ENCODE data around the gene ENPP7.

ENPP7 gene

GRCh38 chr17:79681628-79682261 is 49.0 kb upstream of the ENPP7 start:
- no peak overlapping the region for H3K27ac ChIP-seq (ENCODE audit: extremely low read depth, low read depth, low read length)
- H3K9me3 ChIP-seq (ENCODE audit: control insufficient read depth, insufficient read depth, low read depth, low read length): no peaks in the 10 kb centered on the region
- peak; percentile 64 for TF ChIP-seq PRDM1 (tag by site-specific recombination; IDR thresholded peaks at IDR 0.05)
- TF ChIP-seq SCRT2 (tag by site-specific recombination; IDR thresholded peaks at IDR 0.05): 0 out of 2 replicates have a peak, but pooled peaks have one; percentile 13
- TF ChIP-seq ZBTB26 (tag by site-specific recombination; optimal IDR thresholded peaks at IDR 0.05): no peak
- TF ChIP-seq ZNF76 (tag by site-specific recombination; IDR thresholded peaks at IDR 0.05; ENCODE audit: borderline replicate concordance, low read depth): no peak
- TF ChIP-seq ZNF248 (tag by site-specific recombination; IDR thresholded peaks at IDR 0.05): 0 out of 2 replicates have a peak, but pooled peaks have one; percentile 35
- TF ChIP-seq ZNF792 (tag by site-specific recombination; IDR thresholded peaks at IDR 0.05): no peak
- ChIA-PET POLR2A (no interaction called here), CTCF (interaction anchor here (0.6 to 1.2 kb wide), 4 partner anchors 23 to 401 kb away, joined by 3 to 8 read pairs (median 6); no protein-coding TSS in a partner anchor)
- no peak overlapping the region for H3K4me3 ChIP-seq (ENCODE audit: low read depth, low read length)
- H3K4me1 ChIP-seq (ENCODE audit: control insufficient read depth, insufficient read depth, low read length): no peaks in the 10 kb centered on the region
- no peaks in the 10 kb centered on the region for H3K36me3 ChIP-seq (ENCODE audit: control insufficient read depth in 2 of 2, insufficient read depth in 1 of 2, low read length in 2 of 2)

- ChIA-PET POLR2A (no interaction called here), CTCF (no interaction called here)
- Histone ChIP-seq H3K9me3 (ENCODE audit: control insufficient read depth, insufficient read depth, low read depth, low read length) (no peaks in the 10 kb centered on the region), H3K27ac (ENCODE audit: extremely low read depth, low read depth, low read length) (no peak overlapping the region), H3K36me3 (ENCODE audit: control insufficient read depth in 2 of 2, insufficient read depth in 1 of 2, low read length in 2 of 2) (no peaks in the 10 kb centered on the region), H3K4me3 (ENCODE audit: low read depth, low read length) (no peak overlapping the region), H3K4me1 (ENCODE audit: control insufficient read depth, insufficient read depth, low read length) (no peaks in the 10 kb centered on the region)
- no peak for TF ChIP-seq ZNF560 (tag by site-specific recombination; IDR thresholded peaks at IDR 0.05; ENCODE audit: borderline replicate concordance)
- TF ChIP-seq KLF8 (tag by site-specific recombination; IDR thresholded peaks at IDR 0.05): no peak
- TF ChIP-seq YY1 (tag by site-specific recombination; IDR thresholded peaks at IDR 0.05): no peak
- TF ChIP-seq, protein P1, sequence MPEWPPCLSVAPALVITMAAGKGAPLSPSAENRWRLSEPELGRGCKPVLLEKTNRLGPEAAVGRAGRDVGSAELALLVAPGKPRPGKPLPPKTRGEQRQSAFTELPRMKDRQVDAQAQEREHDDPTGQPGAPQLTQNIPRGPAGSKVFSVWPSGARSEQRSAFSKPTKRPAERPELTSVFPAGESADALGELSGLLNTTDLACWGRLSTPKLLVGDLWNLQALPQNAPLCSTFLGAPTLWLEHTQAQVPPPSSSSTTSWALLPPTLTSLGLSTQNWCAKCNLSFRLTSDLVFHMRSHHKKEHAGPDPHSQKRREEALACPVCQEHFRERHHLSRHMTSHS (tag by site-specific recombination; IDR thresholded peaks at IDR 0.05): no peak
- no peak for TF ChIP-seq ZSCAN30 (tag by site-specific recombination; IDR thresholded peaks at IDR 0.05)
- TF ChIP-seq ZNF830 (tag by site-specific recombination; IDR thresholded peaks at IDR 0.05; ENCODE audit: low read depth): no peak
- no peak for TF ChIP-seq WT1 (tag by site-specific recombination; IDR thresholded peaks at IDR 0.05)
- TF ChIP-seq ZNF114 (tag by site-specific recombination; IDR thresholded peaks at IDR 0.05): no peak
- TF ChIP-seq HOXD13 (CRISPR knock-in tag; IDR thresholded peaks at IDR 0.05; ENCODE audit: borderline replicate concordance): no peak
- TF ChIP-seq ZNF155 (tag by site-specific recombination; IDR thresholded peaks at IDR 0.05): no peak
- no peak for TF ChIP-seq ZNF311 (tag by site-specific recombination; IDR thresholded peaks at IDR 0.05; ENCODE audit: borderline replicate concordance)
- TF ChIP-seq ZBTB7A (tag by site-specific recombination; IDR thresholded peaks at IDR 0.05; ENCODE audit: low read depth): no peak
- TF ChIP-seq, protein P2, sequence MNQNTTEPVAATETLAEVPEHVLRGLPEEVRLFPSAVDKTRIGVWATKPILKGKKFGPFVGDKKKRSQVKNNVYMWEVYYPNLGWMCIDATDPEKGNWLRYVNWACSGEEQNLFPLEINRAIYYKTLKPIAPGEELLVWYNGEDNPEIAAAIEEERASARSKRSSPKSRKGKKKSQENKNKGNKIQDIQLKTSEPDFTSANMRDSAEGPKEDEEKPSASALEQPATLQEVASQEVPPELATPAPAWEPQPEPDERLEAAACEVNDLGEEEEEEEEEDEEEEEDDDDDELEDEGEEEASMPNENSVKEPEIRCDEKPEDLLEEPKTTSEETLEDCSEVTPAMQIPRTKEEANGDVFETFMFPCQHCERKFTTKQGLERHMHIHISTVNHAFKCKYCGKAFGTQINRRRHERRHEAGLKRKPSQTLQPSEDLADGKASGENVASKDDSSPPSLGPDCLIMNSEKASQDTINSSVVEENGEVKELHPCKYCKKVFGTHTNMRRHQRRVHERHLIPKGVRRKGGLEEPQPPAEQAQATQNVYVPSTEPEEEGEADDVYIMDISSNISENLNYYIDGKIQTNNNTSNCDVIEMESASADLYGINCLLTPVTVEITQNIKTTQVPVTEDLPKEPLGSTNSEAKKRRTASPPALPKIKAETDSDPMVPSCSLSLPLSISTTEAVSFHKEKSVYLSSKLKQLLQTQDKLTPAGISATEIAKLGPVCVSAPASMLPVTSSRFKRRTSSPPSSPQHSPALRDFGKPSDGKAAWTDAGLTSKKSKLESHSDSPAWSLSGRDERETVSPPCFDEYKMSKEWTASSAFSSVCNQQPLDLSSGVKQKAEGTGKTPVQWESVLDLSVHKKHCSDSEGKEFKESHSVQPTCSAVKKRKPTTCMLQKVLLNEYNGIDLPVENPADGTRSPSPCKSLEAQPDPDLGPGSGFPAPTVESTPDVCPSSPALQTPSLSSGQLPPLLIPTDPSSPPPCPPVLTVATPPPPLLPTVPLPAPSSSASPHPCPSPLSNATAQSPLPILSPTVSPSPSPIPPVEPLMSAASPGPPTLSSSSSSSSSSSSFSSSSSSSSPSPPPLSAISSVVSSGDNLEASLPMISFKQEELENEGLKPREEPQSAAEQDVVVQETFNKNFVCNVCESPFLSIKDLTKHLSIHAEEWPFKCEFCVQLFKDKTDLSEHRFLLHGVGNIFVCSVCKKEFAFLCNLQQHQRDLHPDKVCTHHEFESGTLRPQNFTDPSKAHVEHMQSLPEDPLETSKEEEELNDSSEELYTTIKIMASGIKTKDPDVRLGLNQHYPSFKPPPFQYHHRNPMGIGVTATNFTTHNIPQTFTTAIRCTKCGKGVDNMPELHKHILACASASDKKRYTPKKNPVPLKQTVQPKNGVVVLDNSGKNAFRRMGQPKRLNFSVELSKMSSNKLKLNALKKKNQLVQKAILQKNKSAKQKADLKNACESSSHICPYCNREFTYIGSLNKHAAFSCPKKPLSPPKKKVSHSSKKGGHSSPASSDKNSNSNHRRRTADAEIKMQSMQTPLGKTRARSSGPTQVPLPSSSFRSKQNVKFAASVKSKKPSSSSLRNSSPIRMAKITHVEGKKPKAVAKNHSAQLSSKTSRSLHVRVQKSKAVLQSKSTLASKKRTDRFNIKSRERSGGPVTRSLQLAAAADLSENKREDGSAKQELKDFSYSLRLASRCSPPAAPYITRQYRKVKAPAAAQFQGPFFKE (tag by site-specific recombination; IDR thresholded peaks at IDR 0.05; ENCODE audit: borderline replicate concordance): no peak
- TF ChIP-seq, protein P3, sequence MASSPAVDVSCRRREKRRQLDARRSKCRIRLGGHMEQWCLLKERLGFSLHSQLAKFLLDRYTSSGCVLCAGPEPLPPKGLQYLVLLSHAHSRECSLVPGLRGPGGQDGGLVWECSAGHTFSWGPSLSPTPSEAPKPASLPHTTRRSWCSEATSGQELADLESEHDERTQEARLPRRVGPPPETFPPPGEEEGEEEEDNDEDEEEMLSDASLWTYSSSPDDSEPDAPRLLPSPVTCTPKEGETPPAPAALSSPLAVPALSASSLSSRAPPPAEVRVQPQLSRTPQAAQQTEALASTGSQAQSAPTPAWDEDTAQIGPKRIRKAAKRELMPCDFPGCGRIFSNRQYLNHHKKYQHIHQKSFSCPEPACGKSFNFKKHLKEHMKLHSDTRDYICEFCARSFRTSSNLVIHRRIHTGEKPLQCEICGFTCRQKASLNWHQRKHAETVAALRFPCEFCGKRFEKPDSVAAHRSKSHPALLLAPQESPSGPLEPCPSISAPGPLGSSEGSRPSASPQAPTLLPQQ (tag by site-specific recombination; IDR thresholded peaks at IDR 0.05): no peak
- TF ChIP-seq ZNF596 (tag by site-specific recombination; IDR thresholded peaks at IDR 0.05): no peak
- no peak for TF ChIP-seq ZNF449 (tag by site-specific recombination; IDR thresholded peaks at IDR 0.05)
Observed at GRCh38 chr17:79683365-79683764, 47.4 kb upstream of the ENPP7 start.

Data from HEK293 (cell line).